HL-60 (cell line): Measurements from ENCODE around the gene IPCEF1.

Source experiments
- DNase-seq, 2 experiments: peaks; one replicate each; pipeline ENCODE4 v3.0.0-alpha.2; 2010 to 2020; ENCODE audit warnings: low read depth in 1 of 2, low spot score in 1 of 2
- H3K27ac ChIP-seq: fragments of 250-450 bp; sonication (Bioruptor Pico); replicated peaks from 2 replicates; pipeline ENCODE4 v1.5.1; 2020; ENCODE audit warnings: mild to moderate bottlenecking, moderate library complexity
- H3K27me3 ChIP-seq: fragments of 250-450 bp; sonication (Bioruptor Pico); 2 replicates; pipeline ENCODE4 v1.5.1; 2021; ENCODE audit warnings: mild to moderate bottlenecking, moderate library complexity; ENCODE audit not compliant: insufficient read depth, poor library complexity, severe bottlenecking
- H3K4me3 ChIP-seq: replicated peaks from 2 replicates; pipeline ENCODE4 v1.5.1; 2011; ENCODE audit warnings: mild to moderate bottlenecking, control low read depth, low read length; ENCODE audit not compliant: insufficient read depth
- CTCF ChIP-seq: IDR thresholded peaks from one replicate; pipeline ENCODE4 v1.5.1; 2011; ENCODE audit warnings: low read length, control low read depth, inconsistent platforms; ENCODE audit not compliant: insufficient read depth
- GABPA ChIP-seq: IDR thresholded peaks from 2 replicates; pipeline ENCODE4 v1.6.1; 2012; ENCODE audit warnings: low read depth
- POLR2AphosphoS5 ChIP-seq: IDR thresholded peaks from 2 replicates; pipeline ENCODE4 v1.6.1; 2012; ENCODE audit warnings: low read depth
- REST ChIP-seq: IDR thresholded peaks from 2 replicates; pipeline ENCODE4 v1.6.1; 2012; ENCODE audit warnings: low read depth; ENCODE audit not compliant: insufficient replicate concordance
- SPI1 ChIP-seq: IDR thresholded peaks from 2 replicates; pipeline ENCODE4 v1.6.1; 2012; ENCODE audit warnings: low read depth, mild to moderate bottlenecking, borderline replicate concordance

The IPCEF1 gene

DNA sequence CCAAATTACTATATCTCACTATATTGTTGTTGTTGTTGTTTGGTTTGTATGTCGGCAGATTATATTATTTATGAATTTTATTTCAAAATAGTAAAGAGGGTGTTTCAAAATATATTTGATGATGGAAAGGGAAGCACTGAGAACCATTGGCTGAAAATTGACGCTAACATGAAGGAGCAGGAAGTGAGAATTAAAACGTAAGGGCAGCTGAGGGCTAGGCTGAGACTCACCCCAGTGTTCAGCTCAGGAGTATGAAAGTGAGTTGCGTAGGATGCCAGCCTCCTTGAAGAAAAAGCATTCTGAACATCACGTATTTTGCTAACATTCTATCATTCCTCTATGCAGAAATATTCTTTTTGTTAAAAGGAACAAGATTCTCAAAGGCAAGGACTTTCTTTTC lies 10.7 kb upstream of the IPCEF1 start:
- no peak overlapping the region for H3K4me3 ChIP-seq
- TF ChIP-seq SPI1 (no peak), REST (no peak), POLR2AphosphoS5 (no peak), GABPA (no peak), CTCF (no peak)
- DNase-seq, result peak in 1 of 2 experiments; percentile 53
- no peaks in the 10 kb centered on the region for H3K27me3 ChIP-seq
- H3K27ac ChIP-seq, result peak overlapping the region; percentile 32

DNA sequence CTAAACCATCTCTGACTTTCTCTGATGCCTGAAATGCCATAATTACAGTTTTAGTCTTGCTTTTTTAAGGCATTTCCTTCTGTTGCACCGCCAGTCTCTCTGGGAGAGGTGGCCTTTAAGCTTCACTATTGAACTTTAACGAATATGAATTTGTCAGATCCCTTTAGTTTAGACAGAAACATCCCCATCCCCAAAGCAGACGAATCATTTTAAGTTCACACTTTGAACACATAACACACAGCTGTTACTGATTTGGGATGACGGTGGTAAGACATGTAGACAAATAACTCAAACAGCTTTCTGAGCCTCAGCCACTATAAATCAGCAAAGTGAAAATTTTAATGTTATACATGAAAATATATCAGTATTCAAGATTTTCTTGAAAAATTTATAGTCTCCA lies 7.2 kb upstream of the IPCEF1 start:
- no peak overlapping the region for H3K27ac ChIP-seq
- H3K4me3 ChIP-seq, result no peak overlapping the region
- TF ChIP-seq GABPA (no peak), REST (no peak), POLR2AphosphoS5 (no peak), SPI1 (no peak), CTCF (no peak)
- no peak for DNase-seq
- no peaks in the 10 kb centered on the region for H3K27me3 ChIP-seq

GRCh38 chr6:154361476-154361875 lies 4.9 kb upstream of the IPCEF1 start:
- no peak overlapping the region for H3K27ac ChIP-seq
- TF ChIP-seq REST (no peak), CTCF (no peak), GABPA (no peak), POLR2AphosphoS5 (no peak), SPI1 (no peak)

More at GRCh38 chr6:154361476-154361875, 4.9 kb upstream of the IPCEF1 start:
- Histone ChIP-seq H3K4me3 (no peak overlapping the region), H3K27me3 (no peaks in the 10 kb centered on the region)
- no peak for DNase-seq
